HG03108 (cell line): ENCODE results near the gene PHACTR3.

Source experiments
- ATAC-seq: cut with Tn5 transposase; IDR thresholded peaks from one replicate; pipeline ENCODE4 v1.9.1; 2021; ENCODE audit warnings: moderate library complexity; ENCODE audit not compliant: unreplicated experiment

PHACTR3 gene

GRCh38 chr20:59809630-59810448, 205.5 kb downstream of the PHACTR3 start:
- no peak for ATAC-seq

- ATAC-seq, result no peak
Observed at GRCh38 chr20:59810449-59811187, 206.3 kb downstream of the PHACTR3 start.

GRCh38 chr20:59811681-59812171, 207.4 kb downstream of the PHACTR3 start:
- no peak for ATAC-seq

GRCh38 chr20:59812286-59813125, 208.2 kb downstream of the PHACTR3 start:
- ATAC-seq, result no peak

- ATAC-seq, result no peak
Observed at GRCh38 chr20:59813126-59813947, 209.0 kb downstream of the PHACTR3 start.

GRCh38 chr20:59813948-59814839, 209.9 kb downstream of the PHACTR3 start:
- ATAC-seq, result no peak

GRCh38 chr20:59814840-59815340, 210.6 kb downstream of the PHACTR3 start:
- no peak for ATAC-seq

GRCh38 chr20:59816146-59816738, 211.9 kb downstream of the PHACTR3 start:
- no peak for ATAC-seq

- no peak for ATAC-seq
Observed at GRCh38 chr20:59817406-59817805, 213.1 kb downstream of the PHACTR3 start.

GRCh38 chr20:59817846-59818615, 213.7 kb downstream of the PHACTR3 start:
- no peak for ATAC-seq

- ATAC-seq, result no peak
Observed at GRCh38 chr20:59818911-59819310, 214.6 kb downstream of the PHACTR3 start.

- no peak for ATAC-seq
Observed at GRCh38 chr20:59819496-59820203, 215.3 kb downstream of the PHACTR3 start.

GRCh38 chr20:59820204-59821041, 216.1 kb downstream of the PHACTR3 start:
- ATAC-seq, result no peak

- ATAC-seq, result no peak
Observed at GRCh38 chr20:59821201-59821600, 216.9 kb downstream of the PHACTR3 start.

- ATAC-seq, result no peak
Observed at GRCh38 chr20:59821788-59822187, 217.4 kb downstream of the PHACTR3 start.

GRCh38 chr20:59822291-59823029, 218.1 kb downstream of the PHACTR3 start:
- no peak for ATAC-seq
